K562 (cell line): ENCODE data around the gene WASF2. TPM values are rescaled to one million over a fixed set of nuclear protein-coding genes. Genes with fewer than 3 reads are reported as not detected.

Experiments used
- CAMTA2 ChIP-seq: fragments of 250-450 bp; sonication (Bioruptor Pico); conservative IDR thresholded peaks from 2 replicates; pipeline ENCODE4 v1.5.1; 2022
- HDAC3 ChIP-seq: fragments of 450-650 bp; IDR thresholded peaks from 2 replicates; pipeline ENCODE4 v1.6.1; 2018; ENCODE audit warnings: borderline replicate concordance, mild to moderate bottlenecking, moderate library complexity; ENCODE audit not compliant: partially characterized antibody
- MEIS2 ChIP-seq: fragments of 450-650 bp; IDR thresholded peaks from 2 replicates; pipeline ENCODE4 v1.6.1; 2014; ENCODE audit warnings: mild to moderate bottlenecking; ENCODE audit not compliant: partially characterized antibody
- MYNN ChIP-seq, 2 experiments: sonication (generic); formaldehyde crosslinking in 1 of 2; IDR thresholded peaks; 2 replicates each; pipeline versions ENCODE4 v1.5.0 to v1.6.1; 2016 to 2020; ENCODE audit warnings: antibody characterized with exemption in 1 of 2, missing genetic modification reagents in 1 of 2
- NCOA2 ChIP-seq, 2 experiments: fragments of 450-650 bp; IDR thresholded peaks; 2 replicates each; pipeline ENCODE4 v1.6.1; 2018; ENCODE audit warnings: mild to moderate bottlenecking in 2 of 2, moderate library complexity in 1 of 2; ENCODE audit not compliant: partially characterized antibody in 2 of 2
- PHF8 ChIP-seq: fragments of 200-600 bp; sonication (generic); IDR thresholded peaks from 2 replicates; pipeline ENCODE4 v1.6.1; 2012; ENCODE audit warnings: mixed run types, mild to moderate bottlenecking, inconsistent platforms, low read length, moderate library complexity, borderline replicate concordance
- POLR2H ChIP-seq: IDR thresholded peaks from 2 replicates; pipeline ENCODE4 v1.6.1; 2016; ENCODE audit warnings: missing genetic modification characterization, low read depth, mild to moderate bottlenecking, control low read depth, missing compliant biosample characterization, moderate library complexity
- SAFB ChIP-seq: fragments of 200-400 bp; formaldehyde crosslinking; IDR thresholded peaks from 2 replicates; pipeline ENCODE4 v1.6.1; 2017; ENCODE audit warnings: low read depth, low read length, borderline replicate concordance
- SIRT6 ChIP-seq: IDR thresholded peaks from one replicate; pipeline ENCODE4 v1.6.1; 2012; ENCODE audit warnings: low read depth, mild to moderate bottlenecking, control low read depth, inconsistent platforms, low read length, moderate library complexity
- SMARCE1 ChIP-seq: fragments of 450-650 bp; IDR thresholded peaks from 2 replicates; pipeline ENCODE4 v1.7.1; 2016; ENCODE audit warnings: mild to moderate bottlenecking
- SRF ChIP-seq, 2 experiments: fragments of 250-450, 450-650 bp in 1 of 2; sonication (Bioruptor Pico) in 1 of 2; sonication (generic) in 1 of 2; formaldehyde crosslinking; IDR thresholded peaks; 2 replicates each; pipeline versions ENCODE4 v1.5.0 to v1.5.1; 2020 to 2022; ENCODE audit warnings: mild to moderate bottlenecking in 1 of 2, missing genetic modification reagents in 1 of 2
- ZBTB11 ChIP-seq, 3 experiments: fragments of 200-800 bp in 1 of 3; fragments of 250-450 bp in 1 of 3; fragments of 450-650 bp in 1 of 3; sonication (Bioruptor Pico) in 1 of 3; sonication (Bioruptor generic) in 1 of 3; formaldehyde crosslinking in 1 of 3; IDR thresholded peaks; 2 replicates each; pipeline versions ENCODE4 v1.6.1 to v1.8.0; 2016 to 2022; ENCODE audit warnings: mild to moderate bottlenecking in 2 of 3, missing genetic modification characterization in 2 of 3, missing compliant biosample characterization in 1 of 3, moderate library complexity in 1 of 3
- polyA plus RNA-seq, 8 experiments: library from polyadenylated mRNA; depleted of rRNA in 4 of 8; stranded (reverse) in 5 of 8; unstranded in 3 of 8; fragments of >200 nt; fragmentation: Nextera tagmentation in 2 of 8; fragmentation: Illumina TruSeq in 1 of 8; extraction: Ambion mirVana in 2 of 8; extraction: Trizol in 1 of 8; gene quantifications; 2 replicates each; pipeline versions ENCODE4 v1.2.1 to v1.2.3, GENCODE V29; 2011 to 2014; ENCODE audit warnings: inconsistent platforms in 1 of 8, missing spikeins in 1 of 8
- total RNA-seq, 7 experiments: library from RNA; depleted of rRNA in 6 of 7; stranded (reverse); fragments of >200 nt in 6 of 7; fragmentation: Illumina TruSeq in 2 of 7; extraction: Trizol in 2 of 7; gene quantifications; 2 replicates each; pipeline versions ENCODE4 v1.2.1 to v1.2.3, GENCODE V29; 2011 to 2021; ENCODE audit warnings: low replicate concordance in 1 of 7
- TF ChIP-seq, protein P1 (sequence below): fragments of 450-650 bp; IDR thresholded peaks from 2 replicates; pipeline ENCODE4 v1.6.1; 2017; ENCODE audit warnings: antibody characterized with exemption, mild to moderate bottlenecking
- TF ChIP-seq, protein P2 (sequence below): fragments of 200-800 bp; sonication (Bioruptor generic); IDR thresholded peaks from 2 replicates; pipeline ENCODE4 v1.6.1; 2017; ENCODE audit warnings: missing genetic modification characterization, missing compliant biosample characterization

Gene WASF2
- total and polyA plus RNA-seq, 9 of the 15 experiments (the other 6 are each of a cell fraction or from before 2014, with no cell fraction given), result 8.2 to 163 (median 31.2) TPM

GRCh38 chr1:27392096-27392777 lies 97.7 kb downstream of the WASF2 start, which contains the start of gene GPR3 (continued):
- TF ChIP-seq SMARCE1, result 0 out of 2 replicates have a peak, but pooled peaks have one; percentile 25
- TF ChIP-seq ZBTB11 (CRISPR knock-in tag; IDR thresholded peaks at IDR 0.05), result 0 out of 6 replicates have a peak, but pooled peaks of 1 of the 3 experiments have one; percentile 55
- TF ChIP-seq, protein P1, sequence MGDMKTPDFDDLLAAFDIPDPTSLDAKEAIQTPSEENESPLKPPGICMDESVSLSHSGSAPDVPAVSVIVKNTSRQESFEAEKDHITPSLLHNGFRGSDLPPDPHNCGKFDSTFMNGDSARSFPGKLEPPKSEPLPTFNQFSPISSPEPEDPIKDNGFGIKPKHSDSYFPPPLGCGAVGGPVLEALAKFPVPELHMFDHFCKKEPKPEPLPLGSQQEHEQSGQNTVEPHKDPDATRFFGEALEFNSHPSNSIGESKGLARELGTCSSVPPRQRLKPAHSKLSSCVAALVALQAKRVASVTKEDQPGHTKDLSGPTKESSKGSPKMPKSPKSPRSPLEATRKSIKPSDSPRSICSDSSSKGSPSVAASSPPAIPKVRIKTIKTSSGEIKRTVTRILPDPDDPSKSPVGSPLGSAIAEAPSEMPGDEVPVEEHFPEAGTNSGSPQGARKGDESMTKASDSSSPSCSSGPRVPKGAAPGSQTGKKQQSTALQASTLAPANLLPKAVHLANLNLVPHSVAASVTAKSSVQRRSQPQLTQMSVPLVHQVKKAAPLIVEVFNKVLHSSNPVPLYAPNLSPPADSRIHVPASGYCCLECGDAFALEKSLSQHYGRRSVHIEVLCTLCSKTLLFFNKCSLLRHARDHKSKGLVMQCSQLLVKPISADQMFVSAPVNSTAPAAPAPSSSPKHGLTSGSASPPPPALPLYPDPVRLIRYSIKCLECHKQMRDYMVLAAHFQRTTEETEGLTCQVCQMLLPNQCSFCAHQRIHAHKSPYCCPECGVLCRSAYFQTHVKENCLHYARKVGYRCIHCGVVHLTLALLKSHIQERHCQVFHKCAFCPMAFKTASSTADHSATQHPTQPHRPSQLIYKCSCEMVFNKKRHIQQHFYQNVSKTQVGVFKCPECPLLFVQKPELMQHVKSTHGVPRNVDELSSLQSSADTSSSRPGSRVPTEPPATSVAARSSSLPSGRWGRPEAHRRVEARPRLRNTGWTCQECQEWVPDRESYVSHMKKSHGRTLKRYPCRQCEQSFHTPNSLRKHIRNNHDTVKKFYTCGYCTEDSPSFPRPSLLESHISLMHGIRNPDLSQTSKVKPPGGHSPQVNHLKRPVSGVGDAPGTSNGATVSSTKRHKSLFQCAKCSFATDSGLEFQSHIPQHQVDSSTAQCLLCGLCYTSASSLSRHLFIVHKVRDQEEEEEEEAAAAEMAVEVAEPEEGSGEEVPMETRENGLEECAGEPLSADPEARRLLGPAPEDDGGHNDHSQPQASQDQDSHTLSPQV, result peak; percentile 19; the same call in 1 of the 2 replicates
- TF ChIP-seq CAMTA2 (CRISPR knock-in tag), result no peak
- no peak for TF ChIP-seq MYNN (IDR thresholded peaks at IDR 0.05)
- no peak for TF ChIP-seq MYNN (CRISPR knock-in tag; IDR thresholded peaks at IDR 0.05)
- peak; percentile 63; the same call in 1 of the 2 replicates for TF ChIP-seq SAFB
- TF ChIP-seq MEIS2, result peak; percentile 57
- TF ChIP-seq, protein P2, sequence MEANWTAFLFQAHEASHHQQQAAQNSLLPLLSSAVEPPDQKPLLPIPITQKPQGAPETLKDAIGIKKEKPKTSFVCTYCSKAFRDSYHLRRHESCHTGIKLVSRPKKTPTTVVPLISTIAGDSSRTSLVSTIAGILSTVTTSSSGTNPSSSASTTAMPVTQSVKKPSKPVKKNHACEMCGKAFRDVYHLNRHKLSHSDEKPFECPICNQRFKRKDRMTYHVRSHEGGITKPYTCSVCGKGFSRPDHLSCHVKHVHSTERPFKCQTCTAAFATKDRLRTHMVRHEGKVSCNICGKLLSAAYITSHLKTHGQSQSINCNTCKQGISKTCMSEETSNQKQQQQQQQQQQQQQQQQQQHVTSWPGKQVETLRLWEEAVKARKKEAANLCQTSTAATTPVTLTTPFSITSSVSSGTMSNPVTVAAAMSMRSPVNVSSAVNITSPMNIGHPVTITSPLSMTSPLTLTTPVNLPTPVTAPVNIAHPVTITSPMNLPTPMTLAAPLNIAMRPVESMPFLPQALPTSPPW, result peak; percentile 91
- no peak for TF ChIP-seq SIRT6
- TF ChIP-seq NCOA2 (IDR thresholded peaks at IDR 0.05; ENCODE audit: partially characterized antibody in 2 of 2), result no peak
- 0 out of 4 replicates have a peak, but pooled peaks of 1 of the 2 experiments have one; percentile 28 for TF ChIP-seq SRF (CRISPR knock-in tag; IDR thresholded peaks at IDR 0.05)
- TF ChIP-seq PHF8, result peak; percentile 85; the same call in 1 of the 2 replicates
- no peak for TF ChIP-seq HDAC3
- TF ChIP-seq POLR2H (tag), result no peak
